SJSA1 (cell line): ENCODE measurements around the gene BHLHA15. TPM values are rescaled to one million over a fixed set of nuclear protein-coding genes. Genes with fewer than 3 reads are reported as not detected.

Source experiments
- DNase-seq, 2 experiments: peaks; one replicate each; pipeline ENCODE4 v3.0.0-alpha.2; 2015 to 2020; ENCODE audit warnings: low spot score in 2 of 2, low read depth in 1 of 2
- H3K27ac ChIP-seq: fragments of 250-450 bp; sonication (Bioruptor Pico); 2 replicates; pipeline ENCODE4 v1.5.1; 2020; ENCODE audit warnings: mild to moderate bottlenecking, moderate library complexity
- H3K27me3 ChIP-seq: fragments of 250-450 bp; sonication (Bioruptor Pico); replicated peaks from 2 replicates; pipeline ENCODE4 v1.5.1; 2020; ENCODE audit warnings: mild to moderate bottlenecking, moderate library complexity
- H3K36me3 ChIP-seq: fragments of 250-450 bp; sonication (Bioruptor Pico); 2 replicates; pipeline ENCODE4 v1.5.1; 2020; ENCODE audit warnings: mild to moderate bottlenecking
- H3K4me1 ChIP-seq: fragments of 250-450 bp; sonication (Bioruptor Pico); replicated peaks from 2 replicates; pipeline ENCODE4 v1.6.1; 2021; ENCODE audit warnings: mild to moderate bottlenecking
- H3K4me3 ChIP-seq: fragments of 250-450 bp; sonication (Bioruptor Pico); 2 replicates; pipeline ENCODE4 v1.5.1; 2020; ENCODE audit warnings: mild to moderate bottlenecking
- H3K9me3 ChIP-seq: fragments of 250-450 bp; sonication (Bioruptor Pico); replicated peaks from 2 replicates; pipeline ENCODE4 v1.5.1; 2020; ENCODE audit warnings: mild to moderate bottlenecking
- total RNA-seq: library from RNA; depleted of rRNA; stranded (reverse); fragments of >200 nt; shearing (Covaris generic); gene quantifications from 2 replicates; pipeline ENCODE4 v1.2.3, GENCODE V29; 2014

Gene BHLHA15
- total RNA-seq, 1 experiment from 2014 or later = not detected

DNA sequence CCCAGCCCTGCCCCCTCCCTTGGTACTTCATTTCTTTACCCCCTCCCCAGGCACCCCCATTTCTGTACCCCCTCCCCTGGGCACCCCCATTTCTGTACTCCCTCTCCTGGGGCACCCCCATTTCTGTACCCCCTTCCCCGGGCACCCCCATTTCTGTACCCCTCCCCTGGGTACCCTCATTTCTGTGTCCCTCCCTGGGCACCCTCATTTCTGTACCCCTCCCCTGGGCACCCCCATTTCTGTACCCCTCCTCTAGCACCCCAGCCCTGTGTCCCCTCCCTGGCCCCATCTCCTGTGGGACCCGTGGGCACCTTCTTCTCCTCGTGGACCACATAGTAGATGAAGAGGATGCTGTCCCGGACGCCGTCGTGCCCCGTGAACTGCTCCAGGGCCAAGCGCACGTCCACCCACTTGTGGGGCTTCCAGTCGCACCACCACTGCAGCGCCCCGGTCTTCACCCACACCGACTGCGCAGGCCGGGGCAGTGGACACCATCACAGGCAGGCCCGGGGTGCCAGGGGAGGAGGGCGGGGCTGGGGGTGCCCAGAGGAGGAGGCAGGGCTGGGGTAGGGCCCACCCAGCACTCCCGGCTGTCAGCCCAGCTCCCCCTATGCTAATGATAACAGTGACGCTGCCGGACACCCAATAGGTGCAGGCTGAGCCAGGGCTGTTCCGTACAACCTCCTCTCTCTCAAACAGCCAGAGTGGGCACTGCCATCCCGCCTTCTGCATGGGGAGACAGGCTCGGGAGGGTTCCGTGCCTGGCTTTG is 20.4 kb downstream of the BHLHA15 start:
- H3K27me3 ChIP-seq = no peaks in the 10 kb centered on the region
- no peaks in the 10 kb centered on the region for H3K9me3 ChIP-seq
- DNase-seq = no peak
- no peak overlapping the region for H3K4me3 ChIP-seq
- no peaks in the 10 kb centered on the region for H3K4me1 ChIP-seq
- peaks cover 3% of the 10 kb centered on the region; the same call in 1 of the 2 replicates for H3K36me3 ChIP-seq
- no peak overlapping the region for H3K27ac ChIP-seq

DNA sequence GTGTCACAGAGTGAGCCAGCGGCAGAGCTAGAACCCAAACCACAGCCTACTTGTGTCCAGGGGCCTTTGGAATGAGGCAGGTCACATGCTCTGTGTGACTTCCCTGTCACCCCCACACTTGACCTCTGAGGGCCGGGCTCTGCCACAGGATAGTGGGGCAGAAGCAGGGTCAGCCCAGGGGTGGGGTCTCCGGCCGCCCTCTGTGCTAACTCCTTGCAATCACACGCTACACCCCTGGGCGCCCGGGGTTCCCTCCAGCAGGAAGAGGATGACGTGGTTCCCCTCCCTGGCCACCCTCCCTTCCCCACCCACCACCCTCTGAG is 21.0 kb downstream of the BHLHA15 start:
- Histone ChIP-seq H3K36me3 (peaks cover 3% of the 10 kb centered on the region), H3K27ac (no peak overlapping the region), H3K4me1 (no peaks in the 10 kb centered on the region), H3K9me3 (no peaks in the 10 kb centered on the region), H3K27me3 (no peaks in the 10 kb centered on the region), H3K4me3 (no peak overlapping the region)
- DNase-seq = peak in 1 of 2 experiments; percentile 35

DNA sequence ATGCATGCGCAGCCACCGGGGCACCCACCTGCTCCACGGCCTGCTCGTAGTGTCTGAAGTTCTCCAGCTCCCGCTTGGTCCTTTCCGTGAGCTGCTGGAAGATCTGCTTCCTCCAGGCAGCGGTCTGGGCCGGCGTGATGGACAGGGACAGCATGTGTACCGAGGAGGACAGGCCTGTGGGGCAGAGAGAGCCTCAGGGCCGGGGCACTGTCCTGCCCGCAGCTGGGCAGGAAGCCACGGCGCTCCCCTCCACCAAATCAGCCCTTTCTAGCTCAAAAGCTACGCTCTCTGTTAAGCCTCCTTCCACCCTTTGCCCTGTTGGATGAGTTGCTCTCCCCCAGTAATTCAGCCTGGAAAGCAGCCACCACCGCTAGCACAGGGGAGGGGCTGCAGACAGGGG is 21.6 kb downstream of the BHLHA15 start:
- no peak overlapping the region for H3K27ac ChIP-seq
- no peaks in the 10 kb centered on the region for H3K9me3 ChIP-seq
- no peak for DNase-seq
- H3K27me3 ChIP-seq = no peaks in the 10 kb centered on the region
- H3K4me3 ChIP-seq = no peak overlapping the region
- no peaks in the 10 kb centered on the region for H3K4me1 ChIP-seq
- peaks cover 7% of the 10 kb centered on the region for H3K36me3 ChIP-seq

DNA sequence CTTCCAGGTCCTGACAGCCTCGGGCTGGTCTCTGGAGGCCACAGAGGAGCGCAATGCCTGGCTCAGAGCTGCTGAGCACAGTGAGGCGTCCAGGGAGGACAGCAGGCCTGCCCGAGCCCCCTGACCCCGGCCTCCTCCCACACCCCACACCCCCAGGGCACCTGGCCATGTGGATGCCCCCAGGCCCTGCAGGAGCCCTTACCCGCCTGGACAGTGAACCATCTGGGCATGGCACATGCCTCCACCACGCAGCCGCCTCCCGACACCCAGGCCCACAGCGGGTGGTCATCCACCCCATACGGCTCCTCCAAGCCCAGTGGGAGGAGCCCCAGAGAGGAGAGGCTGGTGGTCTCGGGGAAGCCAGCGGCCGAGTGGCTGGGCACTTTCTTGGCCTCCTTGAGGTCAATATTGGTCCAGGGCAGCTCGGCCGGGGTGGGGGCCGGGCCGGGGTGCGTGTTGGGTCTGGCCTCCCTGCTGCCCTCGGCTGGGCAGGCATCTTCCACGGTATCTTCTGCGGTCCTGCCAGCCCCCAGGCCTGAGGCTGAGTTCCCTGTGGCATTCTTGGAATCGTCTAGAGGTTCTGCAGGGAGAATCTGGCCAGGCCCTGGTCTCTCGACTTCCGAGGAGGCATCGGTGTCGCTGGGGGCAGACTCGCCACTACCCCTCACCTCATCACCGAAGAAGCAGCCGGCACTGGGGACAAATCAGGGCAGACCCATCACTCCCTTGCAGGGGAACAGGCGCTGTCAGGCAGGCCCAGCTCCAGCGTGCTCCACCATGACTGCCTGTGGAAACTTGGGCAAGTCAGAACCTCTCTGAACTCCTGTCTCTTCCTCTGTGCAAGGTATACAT is 22.2 kb downstream of the BHLHA15 start:
- Histone ChIP-seq H3K27ac (no peak overlapping the region), H3K36me3 (peaks cover 11% of the 10 kb centered on the region), H3K27me3 (no peaks in the 10 kb centered on the region), H3K4me3 (no peak overlapping the region), H3K9me3 (no peaks in the 10 kb centered on the region), H3K4me1 (peaks cover 3% of the 10 kb centered on the region)
- DNase-seq = peak in 1 of 2 experiments; percentile 47

DNA sequence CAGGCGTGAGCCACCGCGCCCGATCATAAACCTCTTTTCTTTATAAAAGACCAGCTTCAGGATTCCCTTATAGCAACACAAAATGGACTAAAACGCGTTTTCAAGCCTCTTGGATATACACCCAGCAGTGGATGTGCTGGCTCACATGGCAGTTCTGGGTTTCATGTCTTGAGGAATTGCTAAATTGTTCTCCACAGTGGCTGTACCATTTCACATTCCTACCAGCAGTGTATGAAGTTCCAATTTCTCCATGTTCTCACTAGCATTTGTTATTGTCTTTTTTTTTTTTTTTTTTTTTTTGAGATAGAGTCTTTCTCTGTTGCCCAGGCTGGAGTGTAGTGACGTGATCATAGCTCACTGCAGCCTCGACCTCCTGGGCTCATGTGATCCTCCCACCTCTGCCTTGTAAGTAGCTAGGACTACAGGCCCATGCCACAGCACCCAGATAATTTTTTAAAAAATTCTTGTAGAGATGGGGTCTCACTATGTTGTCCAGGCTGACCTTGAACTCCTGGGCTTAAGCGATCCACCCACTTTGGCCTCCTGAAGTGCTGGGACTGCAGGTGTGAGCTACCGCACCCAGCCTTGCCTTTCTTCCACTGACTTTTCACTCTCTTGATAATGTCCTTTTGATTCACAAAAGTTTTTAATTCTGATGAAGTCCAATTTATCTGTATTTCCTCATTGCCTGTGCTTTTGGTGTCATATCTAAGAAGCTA is 23.3 kb downstream of the BHLHA15 start:
- Histone ChIP-seq H3K9me3 (no peaks in the 10 kb centered on the region), H3K36me3 (peaks cover 14% of the 10 kb centered on the region), H3K27me3 (no peaks in the 10 kb centered on the region), H3K27ac (no peak overlapping the region), H3K4me3 (no peak overlapping the region), H3K4me1 (peaks cover 15% of the 10 kb centered on the region)
- DNase-seq = peak in 1 of 2 experiments; percentile 34

DNA sequence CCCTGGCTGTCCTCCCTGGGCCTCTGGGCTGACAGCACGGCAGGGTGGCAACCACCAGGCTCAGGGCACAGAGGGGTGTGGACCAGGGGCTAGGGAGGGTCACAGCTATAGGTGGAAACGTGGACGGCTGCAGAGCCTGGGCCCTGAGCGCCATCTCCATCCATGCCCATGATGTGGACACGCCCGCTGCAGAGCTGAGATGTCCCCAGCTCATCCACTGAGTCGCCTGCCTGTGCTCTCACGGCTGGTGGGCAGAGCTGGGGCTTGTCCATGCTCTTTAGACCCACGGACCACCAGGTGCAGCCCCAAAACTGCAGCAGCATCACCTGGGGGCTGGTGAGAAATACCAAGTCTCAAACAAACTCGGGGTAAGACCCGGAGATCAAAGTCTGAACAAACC is 24.7 kb downstream of the BHLHA15 start:
- no peak overlapping the region for H3K4me3 ChIP-seq
- DNase-seq = peak in 1 of 2 experiments; percentile 34

DNA sequence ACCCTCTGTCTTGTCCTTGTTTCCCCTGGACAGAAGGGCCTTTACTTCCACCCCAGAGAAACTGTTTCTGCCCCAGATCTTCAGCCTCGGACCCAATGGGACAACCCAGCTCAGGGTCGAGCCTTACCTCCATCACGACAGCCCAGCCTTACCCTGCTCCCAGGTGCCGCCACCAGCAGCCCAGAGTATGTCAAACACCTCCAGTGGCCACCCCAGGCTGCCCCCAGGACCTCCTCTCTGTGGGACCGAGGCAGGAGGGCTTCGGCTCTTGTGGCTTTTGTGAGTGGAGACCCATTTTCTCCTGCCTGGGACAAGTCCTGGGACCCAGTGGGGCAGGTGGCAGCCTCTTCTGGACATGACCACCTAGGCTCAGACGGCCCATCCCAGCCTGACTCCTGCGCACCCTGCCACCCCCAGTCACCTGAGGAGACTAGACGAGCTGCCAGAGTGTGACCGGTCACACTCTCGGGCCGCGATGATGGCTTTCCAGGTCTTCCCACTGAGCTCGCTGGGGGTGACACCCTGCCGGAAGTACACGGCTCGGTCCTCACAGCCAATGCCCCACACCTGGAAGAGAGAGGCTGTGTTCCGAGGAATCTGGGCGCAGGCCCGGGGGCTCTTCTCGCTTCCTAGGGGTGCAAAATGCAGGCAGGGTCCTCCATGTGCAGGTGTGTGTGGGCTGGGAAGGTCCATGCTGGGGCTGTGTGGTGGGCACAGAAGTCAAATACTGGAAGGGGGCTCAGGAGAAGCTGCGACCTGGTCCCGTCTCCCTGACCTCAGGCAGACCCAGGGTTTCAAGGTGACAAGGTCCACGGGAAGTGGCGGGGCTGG is 25.3 kb downstream of the BHLHA15 start:
- H3K4me3 ChIP-seq = no peak overlapping the region
- H3K4me1 ChIP-seq = peaks cover 16% of the 10 kb centered on the region
- H3K36me3 ChIP-seq = peaks cover 30% of the 10 kb centered on the region
- no peaks in the 10 kb centered on the region for H3K27me3 ChIP-seq
- DNase-seq = peak in 1 of 2 experiments; percentile 39
- no peak overlapping the region for H3K27ac ChIP-seq
- no peaks in the 10 kb centered on the region; the same call in 1 of the 2 replicates for H3K9me3 ChIP-seq

More for the DNA sequence above, 24.7 kb downstream of the BHLHA15 start:
- H3K27ac ChIP-seq = no peak overlapping the region
- H3K27me3 ChIP-seq = no peaks in the 10 kb centered on the region
- H3K4me1 ChIP-seq = peaks cover 16% of the 10 kb centered on the region
- H3K9me3 ChIP-seq = no peaks in the 10 kb centered on the region; the same call in 1 of the 2 replicates
- peaks cover 25% of the 10 kb centered on the region for H3K36me3 ChIP-seq

DNA sequence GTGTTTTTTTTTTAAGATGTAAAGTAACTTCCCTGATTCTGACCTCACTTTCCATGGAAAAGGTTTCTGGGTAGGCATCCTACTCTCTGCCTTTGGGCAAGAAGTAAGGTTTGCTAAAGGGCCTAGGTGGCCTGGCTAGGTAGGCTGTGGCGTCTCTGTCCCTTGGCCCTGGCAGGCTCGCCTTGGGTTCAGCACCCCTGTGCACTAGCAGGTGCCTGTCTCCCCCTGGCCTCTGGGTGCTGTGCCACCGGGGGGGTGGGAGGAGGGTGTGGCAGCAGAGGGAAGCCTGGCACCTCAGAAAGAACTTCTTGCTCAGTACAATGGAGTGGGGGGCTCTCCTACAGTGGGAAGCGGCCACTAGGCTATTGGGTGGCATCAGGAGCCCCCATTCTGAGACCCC is 26.8 kb downstream of the BHLHA15 start:
- H3K36me3 ChIP-seq = peaks cover 31% of the 10 kb centered on the region
- peaks cover 16% of the 10 kb centered on the region for H3K4me1 ChIP-seq
- H3K9me3 ChIP-seq = no peaks in the 10 kb centered on the region; the same call in 1 of the 2 replicates
- H3K27ac ChIP-seq = no peak overlapping the region
- no peaks in the 10 kb centered on the region for H3K27me3 ChIP-seq
- no peak for DNase-seq
- no peak overlapping the region for H3K4me3 ChIP-seq

DNA sequence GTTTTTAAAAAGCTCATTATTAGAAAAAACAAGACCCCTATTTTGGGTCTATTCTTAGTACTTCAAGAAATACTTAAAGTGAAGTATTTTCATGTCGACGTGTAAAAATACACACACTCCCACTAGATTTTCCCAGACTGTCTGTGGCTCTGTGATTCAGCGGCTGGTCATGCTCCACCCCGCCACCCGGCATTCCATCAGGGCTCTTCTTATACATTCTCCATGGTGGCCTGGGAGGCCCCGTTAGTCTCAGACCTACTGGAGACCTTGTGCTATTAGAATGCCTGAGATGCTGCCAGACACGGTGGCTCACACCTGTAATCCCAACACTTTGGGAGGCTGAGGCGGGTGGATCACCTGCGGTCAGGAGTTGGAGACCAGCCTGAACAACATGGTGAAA is 27.7 kb downstream of the BHLHA15 start:
- Histone ChIP-seq H3K36me3 (peaks cover 31% of the 10 kb centered on the region), H3K4me1 (peaks cover 16% of the 10 kb centered on the region), H3K9me3 (no peaks in the 10 kb centered on the region; the same call in 1 of the 2 replicates), H3K27ac (peak overlapping the region; percentile 51), H3K4me3 (no peak overlapping the region), H3K27me3 (no peaks in the 10 kb centered on the region)
- DNase-seq = peak; percentile 63 to 82

DNA sequence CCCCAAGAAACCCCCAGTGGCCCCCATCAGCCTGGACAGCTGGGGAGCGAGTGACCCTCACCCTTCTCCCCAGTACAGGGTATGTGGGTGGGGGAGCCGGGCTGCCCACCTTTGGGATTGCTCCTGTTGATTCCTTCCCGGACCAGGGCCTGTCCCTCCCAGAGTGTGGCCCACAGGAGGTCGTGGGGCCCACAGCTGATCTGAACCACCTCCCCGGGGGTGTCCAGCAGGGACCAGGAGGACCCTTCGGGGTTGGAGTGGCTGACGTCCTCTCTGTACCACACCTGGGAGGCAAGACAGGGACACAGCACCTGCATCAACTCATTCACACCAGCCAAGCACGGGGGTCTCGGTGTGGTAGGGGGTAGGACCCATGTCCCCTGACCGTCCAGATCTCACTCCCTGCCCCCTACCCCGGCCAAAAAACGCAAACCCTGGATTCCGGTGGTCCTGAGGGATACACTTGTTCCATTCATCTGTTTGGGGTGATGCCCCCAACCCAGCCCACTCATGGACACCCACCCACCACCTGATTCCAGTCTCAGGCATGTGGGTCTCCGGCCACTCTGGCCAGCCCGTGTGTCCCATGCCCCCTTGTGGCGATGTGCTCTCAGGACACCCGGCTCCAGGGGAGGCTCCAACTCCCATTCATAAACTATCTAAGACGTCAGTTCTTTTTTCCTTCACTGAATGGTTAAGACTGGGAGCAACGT is 29.9 kb downstream of the BHLHA15 start:
- Histone ChIP-seq H3K27ac (no peak overlapping the region), H3K4me1 (peaks cover 16% of the 10 kb centered on the region), H3K9me3 (no peaks in the 10 kb centered on the region; the same call in 1 of the 2 replicates), H3K36me3 (peaks cover 34% of the 10 kb centered on the region), H3K4me3 (no peak overlapping the region), H3K27me3 (no peaks in the 10 kb centered on the region)
- DNase-seq = no peak

DNA sequence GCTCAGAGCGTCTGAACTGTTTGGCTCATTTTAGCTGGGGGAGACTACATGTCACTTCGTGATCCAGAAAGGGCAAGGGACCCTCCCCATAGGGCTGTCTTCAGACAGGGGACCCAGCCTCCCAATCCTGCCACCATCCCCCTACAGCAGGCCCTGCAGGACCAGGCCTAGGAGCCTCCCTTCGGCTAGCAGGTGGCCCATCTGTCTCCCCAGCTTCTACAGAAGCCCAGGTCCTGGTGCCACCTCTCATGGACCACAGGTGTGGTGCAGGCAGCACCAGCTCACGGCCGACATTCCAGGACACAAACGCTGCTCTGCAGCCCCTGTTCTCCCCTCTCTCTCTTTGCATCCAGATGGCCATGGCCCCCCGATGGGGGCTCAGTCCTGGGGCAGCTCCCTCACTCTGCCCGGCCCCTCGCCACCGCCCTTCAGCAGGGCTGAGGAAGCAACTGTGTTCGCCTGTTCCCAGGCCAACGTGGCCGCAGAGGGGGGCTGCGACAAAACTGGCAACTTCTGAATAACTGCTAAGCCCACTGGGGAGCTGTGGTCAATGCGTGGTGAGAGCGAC is 30.5 kb downstream of the BHLHA15 start:
- no peak for DNase-seq
- H3K36me3 ChIP-seq = peaks cover 34% of the 10 kb centered on the region

DNA sequence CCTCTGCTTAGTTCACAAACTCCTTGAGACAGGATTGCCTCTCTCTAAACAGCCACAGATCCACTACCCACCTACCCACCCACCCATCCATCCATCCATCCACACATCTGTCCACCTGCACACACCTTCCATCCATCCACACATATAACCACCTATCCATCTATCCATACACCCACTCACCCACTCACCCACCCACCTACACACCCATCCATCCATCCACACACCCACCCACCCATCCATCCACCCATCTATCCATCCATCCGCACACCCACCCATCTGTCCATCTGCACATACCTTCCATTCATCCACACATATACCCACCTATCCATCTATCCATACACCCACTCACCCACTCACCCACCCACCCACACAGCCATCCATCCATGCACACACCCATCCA is 31.1 kb downstream of the BHLHA15 start:
- Histone ChIP-seq H3K36me3 (peaks cover 34% of the 10 kb centered on the region), H3K27me3 (no peaks in the 10 kb centered on the region), H3K4me1 (peaks cover 16% of the 10 kb centered on the region), H3K9me3 (no peaks in the 10 kb centered on the region; the same call in 1 of the 2 replicates), H3K4me3 (no peak overlapping the region), H3K27ac (no peak overlapping the region)
- DNase-seq = no peak

More for the DNA sequence above, 30.5 kb downstream of the BHLHA15 start:
- Histone ChIP-seq H3K4me1 (peaks cover 16% of the 10 kb centered on the region), H3K27me3 (no peaks in the 10 kb centered on the region), H3K4me3 (no peak overlapping the region), H3K27ac (no peak overlapping the region), H3K9me3 (no peaks in the 10 kb centered on the region; the same call in 1 of the 2 replicates)
